HCT116 (cell line): ENCODE data around the gene RBFOX2.

Source experiments
- CEBPB ChIP-seq: IDR thresholded peaks from 2 replicates; pipeline ENCODE4 v1.6.1; 2012; ENCODE audit warnings: low read depth
- EZH2 ChIP-seq: fragments of 200-600 bp; sonication (generic); IDR thresholded peaks from 2 replicates; pipeline ENCODE4 v1.6.1; 2017; ENCODE audit warnings: antibody characterized with exemption, mixed run types
- POLR2A ChIP-seq: IDR thresholded peaks from 2 replicates; pipeline ENCODE4 v1.7.0; 2011; ENCODE audit warnings: borderline replicate concordance; ENCODE audit not compliant: insufficient read depth, insufficient read length; ENCODE audit errors: extremely low read depth
- POLR2AphosphoS5 ChIP-seq: IDR thresholded peaks from 2 replicates; pipeline ENCODE4 v1.6.1; 2011; ENCODE audit warnings: mild to moderate bottlenecking, low read depth, low read length, moderate library complexity
- SP1 ChIP-seq: IDR thresholded peaks from 2 replicates; pipeline ENCODE4 v1.6.1; 2012; ENCODE audit warnings: low read depth
- TF ChIP-seq, protein P1 (sequence below), 3 experiments: fragments of 200-600 bp in 1 of 3; sonication (generic) in 1 of 3; IDR thresholded peaks in 2 of 3; conservative IDR thresholded peaks in 1 of 3; 2 replicates each; pipeline ENCODE4 v1.5.1; 2012 to 2017; ENCODE audit warnings: low read depth in 2 of 3, low read length in 2 of 3, antibody characterized with exemption in 1 of 3, borderline replicate concordance in 1 of 3, control low read depth in 1 of 3, mild to moderate bottlenecking in 1 of 3, mixed read lengths in 1 of 3, mixed run types in 1 of 3, moderate library complexity in 1 of 3; ENCODE audit not compliant: insufficient read depth in 1 of 3
- TF ChIP-seq, protein P2 (sequence below): IDR thresholded peaks from 2 replicates; pipeline ENCODE4 v1.6.1; 2012; ENCODE audit warnings: low read depth

DNA sequence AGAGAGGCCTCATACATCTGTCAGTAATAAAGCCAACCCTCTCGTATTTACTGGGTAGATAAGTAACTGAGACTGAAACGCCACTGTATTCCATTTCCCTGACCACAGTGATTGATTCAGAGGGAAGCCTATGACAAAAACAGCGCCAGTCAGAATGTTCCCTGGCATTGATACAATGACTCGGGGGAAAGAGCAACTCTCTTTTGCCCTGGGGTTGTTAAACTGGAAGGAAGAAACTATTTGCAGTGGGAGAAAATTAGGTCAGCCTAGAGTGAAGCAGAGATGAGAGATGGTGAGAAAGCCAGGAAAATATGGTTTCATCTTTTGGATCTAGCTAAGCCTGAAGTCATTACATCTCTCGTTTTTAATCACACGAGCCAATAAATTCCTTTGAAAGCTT is 48.6 kb upstream of the RBFOX2 start:
- TF ChIP-seq, protein P1, sequence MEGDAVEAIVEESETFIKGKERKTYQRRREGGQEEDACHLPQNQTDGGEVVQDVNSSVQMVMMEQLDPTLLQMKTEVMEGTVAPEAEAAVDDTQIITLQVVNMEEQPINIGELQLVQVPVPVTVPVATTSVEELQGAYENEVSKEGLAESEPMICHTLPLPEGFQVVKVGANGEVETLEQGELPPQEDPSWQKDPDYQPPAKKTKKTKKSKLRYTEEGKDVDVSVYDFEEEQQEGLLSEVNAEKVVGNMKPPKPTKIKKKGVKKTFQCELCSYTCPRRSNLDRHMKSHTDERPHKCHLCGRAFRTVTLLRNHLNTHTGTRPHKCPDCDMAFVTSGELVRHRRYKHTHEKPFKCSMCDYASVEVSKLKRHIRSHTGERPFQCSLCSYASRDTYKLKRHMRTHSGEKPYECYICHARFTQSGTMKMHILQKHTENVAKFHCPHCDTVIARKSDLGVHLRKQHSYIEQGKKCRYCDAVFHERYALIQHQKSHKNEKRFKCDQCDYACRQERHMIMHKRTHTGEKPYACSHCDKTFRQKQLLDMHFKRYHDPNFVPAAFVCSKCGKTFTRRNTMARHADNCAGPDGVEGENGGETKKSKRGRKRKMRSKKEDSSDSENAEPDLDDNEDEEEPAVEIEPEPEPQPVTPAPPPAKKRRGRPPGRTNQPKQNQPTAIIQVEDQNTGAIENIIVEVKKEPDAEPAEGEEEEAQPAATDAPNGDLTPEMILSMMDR (IDR thresholded peaks at IDR 0.05 in 2 of 3, conservative IDR thresholded peaks at IDR 0.05 in 1 of 3; ENCODE audit: borderline replicate concordance in 1 of 3, insufficient read depth in 1 of 3, low read depth in 2 of 3, low read length in 2 of 3): no peak
- TF ChIP-seq CEBPB (no peak), SP1 (no peak), POLR2AphosphoS5 (no peak), EZH2 (no peak), POLR2A (no peak)
- TF ChIP-seq, protein P2, sequence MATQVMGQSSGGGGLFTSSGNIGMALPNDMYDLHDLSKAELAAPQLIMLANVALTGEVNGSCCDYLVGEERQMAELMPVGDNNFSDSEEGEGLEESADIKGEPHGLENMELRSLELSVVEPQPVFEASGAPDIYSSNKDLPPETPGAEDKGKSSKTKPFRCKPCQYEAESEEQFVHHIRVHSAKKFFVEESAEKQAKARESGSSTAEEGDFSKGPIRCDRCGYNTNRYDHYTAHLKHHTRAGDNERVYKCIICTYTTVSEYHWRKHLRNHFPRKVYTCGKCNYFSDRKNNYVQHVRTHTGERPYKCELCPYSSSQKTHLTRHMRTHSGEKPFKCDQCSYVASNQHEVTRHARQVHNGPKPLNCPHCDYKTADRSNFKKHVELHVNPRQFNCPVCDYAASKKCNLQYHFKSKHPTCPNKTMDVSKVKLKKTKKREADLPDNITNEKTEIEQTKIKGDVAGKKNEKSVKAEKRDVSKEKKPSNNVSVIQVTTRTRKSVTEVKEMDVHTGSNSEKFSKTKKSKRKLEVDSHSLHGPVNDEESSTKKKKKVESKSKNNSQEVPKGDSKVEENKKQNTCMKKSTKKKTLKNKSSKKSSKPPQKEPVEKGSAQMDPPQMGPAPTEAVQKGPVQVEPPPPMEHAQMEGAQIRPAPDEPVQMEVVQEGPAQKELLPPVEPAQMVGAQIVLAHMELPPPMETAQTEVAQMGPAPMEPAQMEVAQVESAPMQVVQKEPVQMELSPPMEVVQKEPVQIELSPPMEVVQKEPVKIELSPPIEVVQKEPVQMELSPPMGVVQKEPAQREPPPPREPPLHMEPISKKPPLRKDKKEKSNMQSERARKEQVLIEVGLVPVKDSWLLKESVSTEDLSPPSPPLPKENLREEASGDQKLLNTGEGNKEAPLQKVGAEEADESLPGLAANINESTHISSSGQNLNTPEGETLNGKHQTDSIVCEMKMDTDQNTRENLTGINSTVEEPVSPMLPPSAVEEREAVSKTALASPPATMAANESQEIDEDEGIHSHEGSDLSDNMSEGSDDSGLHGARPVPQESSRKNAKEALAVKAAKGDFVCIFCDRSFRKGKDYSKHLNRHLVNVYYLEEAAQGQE: no peak
